GM21619 (cell line): ENCODE data around the gene STON2.
A peak's percentile ranks its signal among the peaks of the same experiment; 100 is the strongest.

ENCODE experiments used
- ATAC-seq: cut with Tn5 transposase; IDR thresholded peaks from one replicate; pipeline ENCODE4 v1.9.1; 2021; ENCODE audit not compliant: unreplicated experiment

STON2 gene

GRCh38 chr14:81418057-81418790 is 18.1 kb upstream of the STON2 start:
- no peak for ATAC-seq

- no peak for ATAC-seq
Observed at GRCh38 chr14:81416981-81417380, 16.9 kb upstream of the STON2 start.

- ATAC-seq, result no peak
Observed at GRCh38 chr14:81416194-81416952, 16.2 kb upstream of the STON2 start.

GRCh38 chr14:81415781-81416180 is 15.7 kb upstream of the STON2 start:
- no peak for ATAC-seq

- ATAC-seq, result no peak
Observed at GRCh38 chr14:81414123-81414522, 14.0 kb upstream of the STON2 start.

GRCh38 chr14:81412779-81413178 is 12.7 kb upstream of the STON2 start:
- ATAC-seq, result no peak

GRCh38 chr14:81408595-81408994 is 8.5 kb upstream of the STON2 start:
- ATAC-seq, result no peak

GRCh38 chr14:81406863-81407262 is 6.7 kb upstream of the STON2 start:
- ATAC-seq, result no peak

GRCh38 chr14:81402123-81402495 is 2.0 kb upstream of the STON2 start:
- ATAC-seq, result peak; percentile 23

- peak; percentile 72 for ATAC-seq
Observed at GRCh38 chr14:81401420-81402122, 1.4 kb upstream of the STON2 start.

GRCh38 chr14:81400852-81401251 is 728 bp upstream of the STON2 start:
- no peak for ATAC-seq

GRCh38 chr14:81398196-81398891 is 1.8 kb downstream of the STON2 start:
- ATAC-seq, result no peak

- no peak for ATAC-seq
Observed at GRCh38 chr14:81396113-81396512, 4.0 kb downstream of the STON2 start.

GRCh38 chr14:81394739-81395138 is 5.4 kb downstream of the STON2 start:
- no peak for ATAC-seq

GRCh38 chr14:81392976-81393643 is 7.0 kb downstream of the STON2 start:
- no peak for ATAC-seq

GRCh38 chr14:81392052-81392451 is 8.1 kb downstream of the STON2 start:
- ATAC-seq, result no peak

- ATAC-seq, result no peak
Observed at GRCh38 chr14:81390696-81391095, 9.4 kb downstream of the STON2 start.

- no peak for ATAC-seq
Observed at GRCh38 chr14:81388336-81388735, 11.8 kb downstream of the STON2 start.

- no peak for ATAC-seq
Observed at GRCh38 chr14:81386290-81386745, 13.8 kb downstream of the STON2 start.

- no peak for ATAC-seq
Observed at GRCh38 chr14:81385886-81386285, 14.2 kb downstream of the STON2 start.

- ATAC-seq, result no peak
Observed at GRCh38 chr14:81385419-81385818, 14.7 kb downstream of the STON2 start.
